Activated B cell treated with CpG ODN at 0.5 μM for 24 hours (primary cell): ENCODE results near the gene KRT77. TPM values are rescaled to one million over a fixed set of nuclear protein-coding genes. Genes with fewer than 3 reads are reported as not detected.

ENCODE experiments used
- ATAC-seq: fragments of 200-7000 bp; cut with Tn5 transposase; one replicate; pipeline ENCODE4 v1.10.0; 2021; ENCODE audit warnings: low read depth, mild to moderate bottlenecking, moderate library complexity
- CTCF ChIA-PET: fragments of 350-600 bp; sonication (Branson Sonifier 250); formaldehyde crosslinking; loops from one replicate; lab custom pipeline; 2021; ENCODE audit warnings: antibody characterized with exemption; lab: Charles Lee
- POLR2A ChIA-PET: fragments of 350-600 bp; sonication (Branson Sonifier 250); formaldehyde crosslinking; loops from one replicate; lab custom pipeline; 2021; ENCODE audit warnings: antibody characterized with exemption; lab: Charles Lee
- DNase-seq: peaks from one replicate; pipeline ENCODE4 v3.0.0; 2022
- H3K27ac Mint-ChIP-seq: one replicate; pipeline ENCODE4 v1.8.0; 2020; ENCODE audit warnings: mixed read lengths
- H3K27me3 Mint-ChIP-seq: one replicate; pipeline ENCODE4 v1.8.0; 2021; ENCODE audit warnings: mixed read lengths
- H3K36me3 Mint-ChIP-seq: one replicate; pipeline ENCODE4 v1.8.0; 2021; ENCODE audit warnings: low read depth, mixed read lengths
- H3K4me1 Mint-ChIP-seq: one replicate; pipeline ENCODE4 v1.8.0; 2021; ENCODE audit warnings: mixed read lengths
- H3K4me3 Mint-ChIP-seq: one replicate; pipeline ENCODE4 v1.8.0; 2020; ENCODE audit warnings: mild to moderate bottlenecking, mixed read lengths
- H3K9me3 Mint-ChIP-seq: one replicate; pipeline ENCODE4 v1.8.0; 2020; ENCODE audit warnings: mixed read lengths
- CTCF ChIP-seq: fragments of 200-600 bp; IDR thresholded peaks from one replicate; pipeline ENCODE4 v1.8.0; 2022; ENCODE audit warnings: antibody characterized with exemption, mild to moderate bottlenecking
- intact Hi-C: fragments of 100-400 bp; cut with micrococcal nuclease; formaldehyde crosslinking; loops from one replicate; pipeline ENCODE4 v1.15.1; 2024
- total RNA-seq: library from RNA; stranded (reverse); gene quantifications from 2 replicates; pipeline ENCODE4 v1.2.3, GENCODE V29; 2022

Gene KRT77
- total RNA-seq, 1 donor from 2014 or later, result not detected

- H3K27me3 Mint-ChIP-seq, result peaks cover 13% of the 10 kb centered on the region
- TF ChIP-seq CTCF, result no peak
- DNase-seq (no peak), ATAC-seq (no peak)
- intact Hi-C loops, result no loop called here
- H3K27ac Mint-ChIP-seq, result no peak overlapping the region
- no peaks in the 10 kb centered on the region for H3K9me3 Mint-ChIP-seq
- H3K36me3 Mint-ChIP-seq, result no peaks in the 10 kb centered on the region
- H3K4me1 Mint-ChIP-seq, result no peaks in the 10 kb centered on the region
- H3K4me3 Mint-ChIP-seq, result no peak overlapping the region
- POLR2A ChIA-PET, result no interaction called here
- CTCF ChIA-PET, result no interaction called here
Observed at GRCh38 chr12:52663420-52663819, 39.9 kb downstream of the KRT77 start.

- ChIA-PET CTCF (no interaction called here), POLR2A (no interaction called here)
- TF ChIP-seq CTCF, result no peak
- Mint-ChIP-seq H3K27me3 (peaks cover 13% of the 10 kb centered on the region), H3K4me1 (no peaks in the 10 kb centered on the region), H3K9me3 (no peaks in the 10 kb centered on the region), H3K4me3 (no peak overlapping the region), H3K36me3 (no peaks in the 10 kb centered on the region), H3K27ac (no peak overlapping the region)
- intact Hi-C loops, result no loop called here
- DNase-seq, result no peak
- no peak for ATAC-seq
Observed at GRCh38 chr12:52662918-52663229, 40.5 kb downstream of the KRT77 start.

- TF ChIP-seq CTCF, result no peak
- DNase-seq (no peak), ATAC-seq (no peak)
- Mint-ChIP-seq H3K27ac (no peak overlapping the region), H3K36me3 (no peaks in the 10 kb centered on the region), H3K9me3 (no peaks in the 10 kb centered on the region), H3K4me1 (no peaks in the 10 kb centered on the region), H3K27me3 (peaks cover 13% of the 10 kb centered on the region), H3K4me3 (no peak overlapping the region)
- intact Hi-C loops, result no loop called here
- ChIA-PET CTCF (no interaction called here), POLR2A (no interaction called here)
Observed at GRCh38 chr12:52662093-52662917, 41.0 kb downstream of the KRT77 start.

- no peak for TF ChIP-seq CTCF
- H3K36me3 Mint-ChIP-seq, result no peaks in the 10 kb centered on the region
- CTCF ChIA-PET, result no interaction called here
- no peak for DNase-seq
- H3K27me3 Mint-ChIP-seq, result peaks cover 13% of the 10 kb centered on the region
- H3K9me3 Mint-ChIP-seq, result no peaks in the 10 kb centered on the region
- ATAC-seq, result no peak
- POLR2A ChIA-PET, result no interaction called here
- no peaks in the 10 kb centered on the region for H3K4me1 Mint-ChIP-seq
- intact Hi-C loops, result no loop called here
- no peak overlapping the region for H3K4me3 Mint-ChIP-seq
- H3K27ac Mint-ChIP-seq, result no peak overlapping the region
Observed at GRCh38 chr12:52661668-52662067, 41.7 kb downstream of the KRT77 start.

DNA sequence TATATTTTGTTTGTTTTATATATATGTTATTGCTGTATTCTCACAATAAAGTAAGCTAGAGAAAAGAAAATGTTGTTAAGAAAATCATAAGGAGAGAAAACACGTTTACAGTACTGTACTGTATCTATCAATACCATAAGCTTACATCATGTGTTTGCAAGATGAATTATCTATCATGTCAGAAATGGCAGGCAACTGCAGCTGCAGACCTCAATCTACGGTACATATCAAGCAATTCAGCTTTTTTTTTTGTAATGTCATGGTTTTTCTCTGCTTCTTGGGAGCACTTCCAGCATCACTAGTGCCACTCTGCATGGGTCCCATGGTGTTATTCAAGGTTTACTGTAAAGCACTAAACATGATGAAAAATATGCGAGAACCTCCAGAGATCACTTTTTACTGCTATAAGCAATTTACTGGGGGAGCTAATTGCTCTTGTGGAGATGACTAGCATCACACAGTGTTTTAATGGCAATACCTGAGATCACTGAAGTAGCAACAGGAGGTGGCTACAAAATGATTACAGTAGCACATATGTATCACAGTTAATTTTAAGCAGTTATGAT lies 42.3 kb downstream of the KRT77 start:
- POLR2A ChIA-PET, result no interaction called here

More for the DNA sequence above, 42.3 kb downstream of the KRT77 start:
- no peaks in the 10 kb centered on the region for H3K4me1 Mint-ChIP-seq
- CTCF ChIA-PET, result no interaction called here
- no peak for TF ChIP-seq CTCF
- DNase-seq, result no peak
- H3K9me3 Mint-ChIP-seq, result no peaks in the 10 kb centered on the region
- peaks cover 13% of the 10 kb centered on the region for H3K27me3 Mint-ChIP-seq
- ATAC-seq, result no peak
- H3K36me3 Mint-ChIP-seq, result no peaks in the 10 kb centered on the region
- intact Hi-C loops, result no loop called here
- H3K4me3 Mint-ChIP-seq, result no peak overlapping the region
- no peak overlapping the region for H3K27ac Mint-ChIP-seq
